Lower leg skin (tissue), 3 donors: ENCODE results near the gene LRBA.

Experiments
- CTCF ChIP-seq, 3 donors: fragments of 450-650 bp; IDR thresholded peaks; one replicate each; pipeline ENCODE4 v1.5.1; 2016; ENCODE audit warnings: antibody characterized with exemption in 3 of 3, mild to moderate bottlenecking in 3 of 3, moderate library complexity in 2 of 3
- POLR2A ChIP-seq, 2 donors: fragments of 450-650 bp; IDR thresholded peaks; one replicate each; pipeline ENCODE4 v1.6.1; 2016 to 2017; ENCODE audit warnings: antibody characterized with exemption in 2 of 2, mild to moderate bottlenecking in 1 of 2, moderate library complexity in 1 of 2

- TF ChIP-seq CTCF (IDR thresholded peaks at IDR 0.05) (no peak), POLR2A (IDR thresholded peaks at IDR 0.05) (no peak)
Observed at GRCh38 chr4:150884625-150885024, 130.5 kb downstream of the LRBA start.
